Embryonic facial prominence (tissue), 1 donor: ENCODE data around the gene LSS.

ENCODE experiments used
- DNase-seq: peaks from one replicate; pipeline ENCODE4 v3.0.0-alpha.2; 2016; ENCODE audit errors: extremely low spot score

The LSS gene

GRCh38 chr21:46228345-46229051, at the start of gene LSS:
TSS of gene LSS (minus strand) at chr21:46228774. CDS start at chr21:46228745, 29 bp downstream.
- peak; percentile 85 for DNase-seq

GRCh38 chr21:46274797-46275390, 46.3 kb upstream of the LSS start:
- no peak for DNase-seq

GRCh38 chr21:46273341-46273740, 44.8 kb upstream of the LSS start:
- no peak for DNase-seq

- no peak for DNase-seq
Observed at GRCh38 chr21:46269466-46269865, 40.9 kb upstream of the LSS start.

GRCh38 chr21:46268371-46268770, 39.8 kb upstream of the LSS start:
- no peak for DNase-seq

- DNase-seq: no peak
Observed at GRCh38 chr21:46266946-46267345, 38.4 kb upstream of the LSS start.

GRCh38 chr21:46265736-46266525, 37.4 kb upstream of the LSS start:
- DNase-seq: no peak

- no peak for DNase-seq
Observed at GRCh38 chr21:46264690-46265144, 36.1 kb upstream of the LSS start.

- no peak for DNase-seq
Observed at GRCh38 chr21:46264046-46264689, 35.6 kb upstream of the LSS start.

GRCh38 chr21:46256501-46256994, 28.0 kb upstream of the LSS start:
- no peak for DNase-seq

- no peak for DNase-seq
Observed at GRCh38 chr21:46255758-46256337, 27.3 kb upstream of the LSS start.

GRCh38 chr21:46255166-46255565, 26.6 kb upstream of the LSS start:
- no peak for DNase-seq

GRCh38 chr21:46254208-46254975, 25.8 kb upstream of the LSS start:
- DNase-seq: no peak

GRCh38 chr21:46253610-46254124, 25.1 kb upstream of the LSS start:
- DNase-seq: no peak

GRCh38 chr21:46252840-46253239, 24.3 kb upstream of the LSS start:
- no peak for DNase-seq

GRCh38 chr21:46250146-46250725, 21.7 kb upstream of the LSS start:
- DNase-seq: no peak

GRCh38 chr21:46248827-46249226, 20.3 kb upstream of the LSS start:
- no peak for DNase-seq

GRCh38 chr21:46248422-46248782, 19.8 kb upstream of the LSS start:
- DNase-seq: no peak

- no peak for DNase-seq
Observed at GRCh38 chr21:46247699-46248421, 19.3 kb upstream of the LSS start.

- no peak for DNase-seq
Observed at GRCh38 chr21:46246345-46246744, 17.8 kb upstream of the LSS start.
